ENCODE results near the gene TREM1. TPM values are rescaled to one million over a fixed set of nuclear protein-coding genes. Genes with fewer than 3 reads are reported as not detected.

TREM1 gene
- total RNA-seq, 4 donors from 2014 or later: 2.1 TPM; not detected in 3

Small RNA genes lying within 50 kb of the gene (small RNA-seq; reads per million reads assigned to genes)
- 0 reads per million in 2 donors for gene AL391903.2
- gene AL391903.3: 0 reads per million in 2 donors
- gene RNA5SP207: 0.47 to 1.4 reads per million in 2 donors
- 0 reads per million in 2 donors for gene RNU6-643P

Other genes starting within 250 kb of the TREM1 start
- gene UNC5CL, start 247.5 kb downstream of the TREM1 start, total RNA-seq: 10 to 100 TPM in 3 of 4 donors, 1 to 10 TPM in 1; 8.3 to 34.6 (median 28.4) TPM
- not detected for gene TSPO2, start 244.2 kb downstream of the TREM1 start, total RNA-seq
- 1 to 10 TPM in 1 of 4 donors, not detected in 3; 1.1 TPM for gene APOBEC2, start 233.5 kb downstream of the TREM1 start, total RNA-seq
- gene OARD1, start 214.3 kb downstream of the TREM1 start, total RNA-seq: 10 to 100 TPM; 33.3 to 49.5 (median 39.6) TPM
- gene NFYA, start 213.7 kb downstream of the TREM1 start, total RNA-seq: 10 to 100 TPM; 22.9 to 27.5 (median 23.4) TPM
- gene TREML1, start 132.3 kb downstream of the TREM1 start, total RNA-seq: not detected
- gene TREM2, start 123.6 kb downstream of the TREM1 start, total RNA-seq: 1 to 10 TPM in 1 of 4 donors, not detected in 3; 1.2 TPM
- under 1 TPM in 1 of 4 donors, not detected in 3; 0.40 TPM for gene TREML2, start 85.5 kb downstream of the TREM1 start, total RNA-seq
- gene TREML4, start 58.3 kb downstream of the TREM1 start, total RNA-seq: not detected
- not detected for gene NCR2, start 48.9 kb upstream of the TREM1 start, total RNA-seq